Measurements from ENCODE around the gene SNX6. TPM values are rescaled to one million over a fixed set of nuclear protein-coding genes. Genes with fewer than 3 reads are reported as not detected.
"Not testable (repeated sequence)": the region's sequence is repeated elsewhere in the genome, so short reads cannot be mapped to it uniquely, and the experiment has no call there.

SNX6 gene
- total RNA-seq, 1 donor from 2014 or later, result 60.4 TPM

DNA sequence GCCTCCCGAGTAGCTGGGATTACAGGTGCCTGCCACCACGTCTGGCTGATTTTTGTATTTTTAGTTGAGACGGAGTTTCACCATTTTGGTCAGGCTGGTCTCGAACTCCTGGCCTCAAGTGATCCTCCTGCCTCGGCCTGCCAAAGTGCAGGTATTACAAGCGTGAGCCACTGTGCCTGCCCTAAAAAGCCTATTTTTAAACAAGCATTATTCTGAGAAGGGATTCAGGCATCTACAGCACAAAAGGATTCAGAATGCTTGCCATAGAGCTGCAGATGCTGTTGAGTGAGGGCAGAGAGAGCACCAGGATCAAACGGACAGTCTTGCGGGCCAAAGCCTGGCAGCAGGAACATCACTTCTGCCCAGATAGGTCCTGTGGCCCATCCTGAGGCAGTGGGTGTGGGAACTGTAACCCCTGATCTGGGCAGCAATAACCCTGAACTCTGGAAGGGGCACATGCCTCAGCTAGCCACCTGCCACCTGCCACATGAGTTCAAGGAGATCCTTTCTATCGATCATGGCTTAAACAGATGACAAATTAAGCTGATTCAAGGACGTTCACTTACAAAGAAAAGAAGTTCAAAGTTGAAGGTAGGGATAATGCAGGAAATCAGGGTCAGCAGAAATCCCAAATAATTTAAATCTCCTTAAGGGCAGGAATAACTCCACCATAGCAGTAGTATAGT is 16.8 kb upstream of the SNX6 start:
- Histone ChIP-seq H3K27ac (replicated peaks) (no peak overlapping the region), H3K36me3 (no peaks in the 10 kb centered on the region), H3K27me3 (ENCODE audit: low read depth) (no peaks in the 10 kb centered on the region), H3K4me3 (no peak overlapping the region), H3K9me3 (replicated peaks) (no peaks in the 10 kb centered on the region), H3K4me1 (no peaks in the 10 kb centered on the region)
- TF ChIP-seq, protein P1, sequence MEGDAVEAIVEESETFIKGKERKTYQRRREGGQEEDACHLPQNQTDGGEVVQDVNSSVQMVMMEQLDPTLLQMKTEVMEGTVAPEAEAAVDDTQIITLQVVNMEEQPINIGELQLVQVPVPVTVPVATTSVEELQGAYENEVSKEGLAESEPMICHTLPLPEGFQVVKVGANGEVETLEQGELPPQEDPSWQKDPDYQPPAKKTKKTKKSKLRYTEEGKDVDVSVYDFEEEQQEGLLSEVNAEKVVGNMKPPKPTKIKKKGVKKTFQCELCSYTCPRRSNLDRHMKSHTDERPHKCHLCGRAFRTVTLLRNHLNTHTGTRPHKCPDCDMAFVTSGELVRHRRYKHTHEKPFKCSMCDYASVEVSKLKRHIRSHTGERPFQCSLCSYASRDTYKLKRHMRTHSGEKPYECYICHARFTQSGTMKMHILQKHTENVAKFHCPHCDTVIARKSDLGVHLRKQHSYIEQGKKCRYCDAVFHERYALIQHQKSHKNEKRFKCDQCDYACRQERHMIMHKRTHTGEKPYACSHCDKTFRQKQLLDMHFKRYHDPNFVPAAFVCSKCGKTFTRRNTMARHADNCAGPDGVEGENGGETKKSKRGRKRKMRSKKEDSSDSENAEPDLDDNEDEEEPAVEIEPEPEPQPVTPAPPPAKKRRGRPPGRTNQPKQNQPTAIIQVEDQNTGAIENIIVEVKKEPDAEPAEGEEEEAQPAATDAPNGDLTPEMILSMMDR (IDR thresholded peaks at IDR 0.05; ENCODE audit: borderline replicate concordance), result no peak
- DNase-seq, result no peak
- intact Hi-C loops (cut with micrococcal nuclease), result no loop called here

DNA sequence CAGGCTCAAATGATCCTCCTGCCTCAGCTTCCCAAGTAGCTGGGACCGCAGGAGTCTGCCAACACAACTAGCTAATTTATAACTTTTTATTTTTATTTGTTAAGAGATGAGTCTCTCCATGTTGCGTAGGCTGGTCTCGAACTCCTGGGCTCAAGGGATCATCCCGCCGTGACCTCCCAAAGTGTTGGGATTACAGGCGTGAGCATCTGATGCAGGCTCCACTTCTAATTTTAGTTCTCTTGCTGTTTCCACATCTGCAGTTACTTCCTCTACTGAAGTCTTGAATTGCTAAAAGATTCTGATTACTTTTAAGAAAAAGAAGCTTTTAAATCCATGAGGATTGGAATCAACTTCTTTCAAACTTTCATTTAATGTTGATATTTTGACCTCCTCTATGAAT is 13.4 kb upstream of the SNX6 start:
- intact Hi-C loops (cut with micrococcal nuclease), result no loop called here
- Histone ChIP-seq H3K36me3 (no peaks in the 10 kb centered on the region), H3K27ac (replicated peaks) (no peak overlapping the region), H3K27me3 (ENCODE audit: low read depth) (no peaks in the 10 kb centered on the region), H3K4me1 (no peaks in the 10 kb centered on the region), H3K9me3 (replicated peaks) (no peaks in the 10 kb centered on the region), H3K4me3 (no peak overlapping the region)
- TF ChIP-seq, protein P1 (IDR thresholded peaks at IDR 0.05; ENCODE audit: borderline replicate concordance), result no peak
- no peak for DNase-seq

DNA sequence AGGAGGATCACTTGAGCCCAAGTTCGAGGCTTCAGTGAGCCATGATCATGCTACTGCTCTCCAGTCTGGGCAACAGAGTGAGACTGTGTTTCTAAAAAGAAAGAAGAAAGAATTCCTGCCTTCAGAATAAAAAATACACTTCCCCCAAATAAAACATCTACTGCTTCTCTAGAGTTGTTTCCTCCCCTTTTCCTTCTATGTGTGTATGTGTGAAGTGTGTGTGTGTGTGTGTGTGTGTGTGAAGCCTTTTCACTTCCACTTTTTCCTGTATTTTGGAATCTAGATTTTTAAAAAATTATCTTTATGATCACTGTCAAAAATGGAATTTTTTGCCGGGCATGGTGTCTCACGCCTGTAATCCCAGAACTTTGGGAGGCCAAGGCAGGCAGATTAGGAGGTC is 12.6 kb upstream of the SNX6 start:
- Histone ChIP-seq H3K27me3 (ENCODE audit: low read depth) (no peaks in the 10 kb centered on the region), H3K4me3 (no peak overlapping the region), H3K36me3 (no peaks in the 10 kb centered on the region), H3K4me1 (no peaks in the 10 kb centered on the region), H3K27ac (replicated peaks) (no peak overlapping the region), H3K9me3 (replicated peaks) (no peaks in the 10 kb centered on the region)
- no peak for DNase-seq
- intact Hi-C loops (cut with micrococcal nuclease), result no loop called here
- TF ChIP-seq, protein P1 (IDR thresholded peaks at IDR 0.05; ENCODE audit: borderline replicate concordance), result no peak

DNA sequence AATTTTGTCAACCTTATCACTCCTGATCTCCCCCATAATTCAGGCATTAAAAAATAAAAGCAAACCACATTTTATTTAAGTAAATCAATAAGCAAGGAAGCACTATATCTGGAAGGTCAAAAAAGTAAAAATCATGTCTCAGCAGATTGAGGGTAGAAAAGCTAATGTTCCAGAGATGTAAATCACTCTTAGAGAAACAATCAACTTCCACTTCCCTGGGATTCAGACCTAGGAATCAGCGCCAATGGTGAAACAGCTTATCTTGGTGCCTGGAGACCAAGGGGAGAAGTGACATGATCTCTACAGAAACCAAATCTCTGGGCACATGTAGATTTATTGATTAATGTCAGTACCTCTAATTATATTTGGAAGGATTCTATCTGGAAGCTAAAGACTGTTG is 10.9 kb upstream of the SNX6 start:
- H3K4me1 ChIP-seq, result no peaks in the 10 kb centered on the region
- H3K9me3 ChIP-seq (replicated peaks), result no peaks in the 10 kb centered on the region
- no peaks in the 10 kb centered on the region for H3K36me3 ChIP-seq
- H3K27me3 ChIP-seq (ENCODE audit: low read depth), result no peaks in the 10 kb centered on the region
- no peak for DNase-seq
- intact Hi-C loops (cut with micrococcal nuclease), result no loop called here
- TF ChIP-seq, protein P1 (IDR thresholded peaks at IDR 0.05; ENCODE audit: borderline replicate concordance), result no peak
- H3K27ac ChIP-seq (replicated peaks), result no peak overlapping the region
- H3K4me3 ChIP-seq, result no peak overlapping the region

DNA sequence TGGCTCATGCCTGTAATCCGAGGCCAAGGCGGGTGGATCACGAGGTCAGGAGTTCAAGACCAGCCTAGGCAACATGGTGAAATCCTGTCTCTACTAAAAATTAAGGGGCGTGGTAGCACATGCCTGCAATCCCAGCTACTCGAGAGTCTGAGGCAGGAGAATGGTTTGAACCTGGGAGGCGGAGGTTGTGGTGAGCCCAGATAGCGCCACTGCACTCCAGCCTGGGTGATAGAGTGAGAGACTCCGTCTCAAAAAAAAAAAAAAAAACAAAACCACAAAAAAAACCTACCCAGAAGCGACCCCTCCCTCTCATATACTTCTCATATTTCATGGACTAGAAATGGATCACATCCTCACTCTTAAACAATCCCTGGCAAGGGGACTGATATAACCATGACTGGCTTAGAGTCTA is 4.4 kb upstream of the SNX6 start:
- H3K27me3 ChIP-seq (ENCODE audit: low read depth); DNase-seq; H3K27ac ChIP-seq (replicated peaks); H3K4me3 ChIP-seq; intact Hi-C loops (cut with micrococcal nuclease); H3K36me3 ChIP-seq; H3K9me3 ChIP-seq (replicated peaks): not testable (repeated sequence)
- peaks cover 11% of the 10 kb centered on the region for H3K4me1 ChIP-seq

DNA sequence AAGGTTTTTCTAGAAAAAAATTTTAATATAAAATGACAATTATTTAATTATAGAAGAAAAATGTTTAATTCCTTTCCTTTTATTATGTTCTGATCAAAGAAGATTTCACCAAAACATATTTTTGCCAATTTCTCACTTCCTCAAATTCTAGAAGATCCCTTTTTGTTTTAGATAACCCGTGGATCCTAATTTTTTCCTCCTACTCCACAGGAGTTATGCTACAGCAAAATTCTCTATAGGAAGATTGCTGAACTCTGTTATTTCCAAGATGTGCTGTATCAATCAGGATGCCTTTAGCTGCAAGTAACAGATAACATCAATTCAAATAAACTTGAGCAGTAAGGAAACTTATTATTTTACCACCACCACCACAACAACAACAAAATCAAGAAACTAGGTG is 3.8 kb upstream of the SNX6 start:
- Histone ChIP-seq H3K4me3 (no peak overlapping the region), H3K27ac (replicated peaks) (no peak overlapping the region), H3K9me3 (replicated peaks) (no peaks in the 10 kb centered on the region), H3K4me1 (peaks cover 17% of the 10 kb centered on the region), H3K27me3 (ENCODE audit: low read depth) (no peaks in the 10 kb centered on the region), H3K36me3 (no peaks in the 10 kb centered on the region)
- intact Hi-C loops (cut with micrococcal nuclease), result no loop called here
- TF ChIP-seq, protein P1 (IDR thresholded peaks at IDR 0.05; ENCODE audit: borderline replicate concordance), result no peak
- DNase-seq, result no peak
